ENCODE results near the gene TUNAR. TPM values are rescaled to one million over a fixed set of nuclear protein-coding genes. Genes with fewer than 3 reads are reported as not detected.

TUNAR gene
- total RNA-seq, 4 donors from 2014 or later: not detected

- Histone ChIP-seq H3K27ac (no peak overlapping the region), H3K4me3 (no peak overlapping the region), H3K9me3 (no peaks in the 10 kb centered on the region), H3K36me3 (no peaks in the 10 kb centered on the region), H3K27me3 (peaks cover 0 to 92% (median 1%) of the 10 kb centered on the region in 4 donors), H3K4me1 (no peaks in the 10 kb centered on the region)
- DNase-seq: no peak
- TF ChIP-seq CTCF (IDR thresholded peaks at IDR 0.05): no peak
- 68 to 77% methylated on average over 3 of the region's 3 CpGs for WGBS, 2 donors
- intact Hi-C loops (cut with DNase I): no loop called here
Measured at GRCh38 chr14:95897280-95897679, 20.6 kb downstream of the TUNAR start.

GRCh38 chr14:95901054-95901453 lies 24.4 kb downstream of the TUNAR start:
- H3K4me1 ChIP-seq: no peaks in the 10 kb centered on the region
- intact Hi-C loops (cut with DNase I): no loop called here
- H3K27me3 ChIP-seq: peaks cover 0 to 67% (median 1%) of the 10 kb centered on the region in 4 donors
- 51 to 60% methylated on average over 5 to 6 of the region's 6 CpGs for WGBS, 2 donors
- TF ChIP-seq POLR2A (IDR thresholded peaks at IDR 0.05) (no peak), CTCF (IDR thresholded peaks at IDR 0.05) (no peak)
- no peak overlapping the region for H3K4me3 ChIP-seq
- DNase-seq: no peak
- H3K27ac ChIP-seq: no peak overlapping the region
- H3K36me3 ChIP-seq: no peaks in the 10 kb centered on the region
- no peaks in the 10 kb centered on the region for H3K9me3 ChIP-seq

GRCh38 chr14:95902273-95902826 lies 25.7 kb downstream of the TUNAR start:
- 66 to 76% methylated on average over 9 to 10 of the region's 10 CpGs for WGBS, 2 donors
- Histone ChIP-seq H3K27ac (no peak overlapping the region), H3K4me3 (no peak overlapping the region), H3K9me3 (no peaks in the 10 kb centered on the region), H3K36me3 (no peaks in the 10 kb centered on the region), H3K4me1 (no peaks in the 10 kb centered on the region), H3K27me3 (peaks cover 0 to 54% (median 1%) of the 10 kb centered on the region in 4 donors)
- no peak for TF ChIP-seq CTCF (IDR thresholded peaks at IDR 0.05)
- TF ChIP-seq POLR2A (IDR thresholded peaks at IDR 0.05): no peak
- no peak for DNase-seq
- intact Hi-C loops (cut with DNase I): no loop called here

- no peaks in the 10 kb centered on the region for H3K4me1 ChIP-seq
- intact Hi-C loops (cut with DNase I): no loop called here
- H3K36me3 ChIP-seq: no peaks in the 10 kb centered on the region
- no peaks in the 10 kb centered on the region for H3K9me3 ChIP-seq
- H3K27ac ChIP-seq: no peak overlapping the region
- peaks cover 0 to 48% (median 1%) of the 10 kb centered on the region in 4 donors for H3K27me3 ChIP-seq
- DNase-seq: no peak
- WGBS, 2 donors: 72 to 85% methylated on average over 5 of the region's 5 CpGs
- TF ChIP-seq CTCF (IDR thresholded peaks at IDR 0.05) (no peak), POLR2A (IDR thresholded peaks at IDR 0.05) (no peak)
- no peak overlapping the region for H3K4me3 ChIP-seq
Measured at GRCh38 chr14:95903165-95903564, 26.5 kb downstream of the TUNAR start.

- Histone ChIP-seq H3K27ac (no peak overlapping the region), H3K36me3 (no peaks in the 10 kb centered on the region), H3K27me3 (peaks cover 0 to 47% (median 1%) of the 10 kb centered on the region in 4 donors), H3K4me1 (no peaks in the 10 kb centered on the region), H3K4me3 (no peak overlapping the region), H3K9me3 (no peaks in the 10 kb centered on the region)
- intact Hi-C loops (cut with DNase I): no loop called here
- TF ChIP-seq CTCF (IDR thresholded peaks at IDR 0.05) (no peak), POLR2A (IDR thresholded peaks at IDR 0.05) (no peak)
- 46 to 70% methylated on average over 2 of the region's 4 CpGs for WGBS, 2 donors
- no peak for DNase-seq
Measured at GRCh38 chr14:95903616-95904107, 27.0 kb downstream of the TUNAR start.
